Heart right ventricle (tissue), 16 donors: ENCODE measurements around the gene ADAMTS2. TPM values are rescaled to one million over a fixed set of nuclear protein-coding genes. Genes with fewer than 3 reads are reported as not detected.

Experiments
- ATAC-seq, 8 donors: fragments of 200-7000 bp; cut with Tn5 transposase; one replicate each; pipeline ENCODE4 v1.9.1; 2020; ENCODE audit warnings: mild to moderate bottlenecking in 8 of 8, moderate library complexity in 8 of 8, moderate number of reproducible peaks in 1 of 8
- DNase-seq, 2 donors: peaks; one replicate each; pipeline ENCODE4 v3.0.0-alpha.2; 2020
- H3K27ac ChIP-seq, 10 donors: fragments of 200-600 bp; sonication (generic) in 2 of 10; one replicate each; pipeline versions ENCODE4 v1.5.0 to v1.8.0; 2020 to 2022; ENCODE audit warnings: mild to moderate bottlenecking in 3 of 10
- H3K27me3 ChIP-seq, 7 donors: fragments of 200-600 bp; one replicate each; pipeline ENCODE4 v1.8.0; 2021 to 2022; ENCODE audit warnings: mild to moderate bottlenecking in 2 of 7
- H3K36me3 ChIP-seq, 9 donors: fragments of 200-600 bp; sonication (generic) in 1 of 9; one replicate each; pipeline versions ENCODE4 v1.5.0 to v1.8.0; 2020 to 2022; ENCODE audit warnings: mild to moderate bottlenecking in 2 of 9
- H3K4me1 ChIP-seq, 9 donors: fragments of 200-600 bp; sonication (generic) in 1 of 9; one replicate each; pipeline versions ENCODE4 v1.5.0 to v1.8.0; 2020 to 2022; ENCODE audit warnings: mild to moderate bottlenecking in 4 of 9
- H3K4me3 ChIP-seq, 10 donors: fragments of 200-600 bp; sonication (generic) in 2 of 10; one replicate each; pipeline versions ENCODE4 v1.5.0 to v1.8.0; 2020 to 2022; ENCODE audit warnings: mild to moderate bottlenecking in 7 of 10, moderate library complexity in 2 of 10
- H3K9me3 ChIP-seq, 11 donors: fragments of 200-600 bp in 10 of 11; sonication (generic) in 2 of 11; one replicate each; pipeline versions ENCODE4 v1.5.0 to v1.8.0; 2013 to 2022; ENCODE audit warnings: mild to moderate bottlenecking in 2 of 11, control low read depth in 1 of 11, moderate library complexity in 1 of 11
- CTCF ChIP-seq, 9 donors: fragments of 200-600 bp; sonication (generic) in 2 of 9; IDR thresholded peaks; one replicate each; pipeline versions ENCODE4 v1.5.0 to v1.8.0; 2021 to 2022; ENCODE audit warnings: antibody characterized with exemption in 9 of 9, mild to moderate bottlenecking in 5 of 9, moderate library complexity in 1 of 9
- WGBS, 2 donors: extraction: QIAGEN DNeasy Blood & Tissue Kit; methylation state at CpG; one replicate each; pipeline ENCODE4 v1.1.7; 2013; ENCODE audit warnings: inconsistent platforms in 1 of 2; 5-methylcytosine and 5-hydroxymethylcytosine counted together
- intact Hi-C, 10 donors: fragments of 100-400 bp; cut with DNase I; formaldehyde crosslinking; loops; one replicate each; pipeline versions ENCODE4 v1.11.1 to v1.14.2; 2022
- polyA plus RNA-seq, 2 donors: library from polyadenylated mRNA; stranded (reverse); fragments of 200-250 nt; gene quantifications; one replicate each; pipeline ENCODE4 v1.2.3, GENCODE V29; 2013
- total RNA-seq, 10 donors: library from RNA; stranded (reverse); fragmentation: NEBNext Ultra II Directional in 3 of 10; extraction: Animal tissue kit (Norgen Biotek cat#: 25700) in 3 of 10; gene quantifications; one replicate each; pipeline versions ENCODE4 v1.2.1 to v1.2.4, GENCODE V29; 2021 to 2023
- donor health status: Arrhythmogenic right ventricular cardiomyopathy.
- donor health status: ischemic (EF 13 %, LVEDD 7.1; RV severe dilation, severe dysfunction).
- donor health status: healthy with polysubstance abuse.
- donor health status: DM: no; HTN: yes; CAD: no.
- donor health status: DM: no; HTN: no; CAD: no.
- donor health status: ischemic (EF 25% LVEDD 6.9; RV normal size, moderate dysfunction).
- donor health status: ischemic (EF 25% LVEDD 5.7; RV mildly dilated, moderate dysfunction).
- donor health status: healthy.
- donor health status: DM: yes; HTN: yes; CAD: no.
- donor health status: Ischemic cardiomyopathy.
- donor health status: ischemic (EF 35%, LVEDD 5.7; RV mildly dilated, moderate dysfunction).
- donor health status: nonischemic (EF 11% LVEDD 7.7; RV severe dilation, severe dysfunction).
- donor health status: DM: yes; HTN: yes; CAD: no.
- donor health status: PGD.
- donor health status: ischemic (EF 29% LVEDD 5.4; RV normal size, mild dysfunction).
- donor health status: nonischemic (EF 23%, LVEDD 6.1; RV moderate dilation, normal function).

The ADAMTS2 gene
- total and polyA plus RNA-seq, 12 donors: 1.7 to 13.5 (median 3.9) TPM

GRCh38 chr5:179115307-179115706 is 230.0 kb downstream of the ADAMTS2 start:
- ATAC-seq (no peak), DNase-seq (no peak)
- no peak for TF ChIP-seq CTCF (IDR thresholded peaks at IDR 0.05)
- Histone ChIP-seq H3K27me3 (no peaks in the 10 kb centered on the region), H3K4me1 (no peaks in the 10 kb centered on the region), H3K9me3 (peaks cover 0 to 73% (median 33%) of the 10 kb centered on the region in 11 donors), H3K27ac (no peak overlapping the region), H3K4me3 (no peak overlapping the region), H3K36me3 (peaks cover 0 to 10% (median 0%) of the 10 kb centered on the region in 9 donors)
- intact Hi-C loops: no loop called here
- WGBS, 2 donors: 85 to 87% methylated on average over 5 of the region's 5 CpGs

DNA sequence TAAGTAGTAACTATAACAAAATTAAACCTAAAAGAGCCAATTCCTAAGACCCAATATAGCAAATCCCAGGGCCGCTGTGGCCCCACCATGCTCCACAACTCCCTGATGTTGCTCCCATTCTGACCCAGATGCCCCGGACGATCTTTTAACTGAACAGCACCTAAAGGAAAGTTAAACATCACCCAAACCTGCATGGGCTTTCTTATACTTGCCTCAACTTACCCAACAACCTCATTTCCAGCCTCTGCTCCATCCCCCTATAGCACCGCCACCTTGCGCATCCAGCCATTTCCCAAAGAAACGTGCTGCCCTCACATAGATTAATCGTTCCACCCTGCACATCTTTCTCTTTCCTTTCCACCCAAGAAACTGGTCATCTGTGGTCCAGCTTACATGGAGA is 230.5 kb downstream of the ADAMTS2 start:
- 94 to 98% methylated on average over 7 of the region's 7 CpGs for WGBS, 2 donors
- Histone ChIP-seq H3K4me3 (no peak overlapping the region), H3K4me1 (no peaks in the 10 kb centered on the region), H3K27ac (no peak overlapping the region), H3K27me3 (no peaks in the 10 kb centered on the region), H3K36me3 (peaks cover 0 to 10% (median 0%) of the 10 kb centered on the region in 9 donors), H3K9me3 (peaks cover 0 to 77% (median 33%) of the 10 kb centered on the region in 11 donors)
- TF ChIP-seq CTCF (IDR thresholded peaks at IDR 0.05): no peak
- no peak for ATAC-seq
- intact Hi-C loops: no loop called here
- no peak for DNase-seq

DNA sequence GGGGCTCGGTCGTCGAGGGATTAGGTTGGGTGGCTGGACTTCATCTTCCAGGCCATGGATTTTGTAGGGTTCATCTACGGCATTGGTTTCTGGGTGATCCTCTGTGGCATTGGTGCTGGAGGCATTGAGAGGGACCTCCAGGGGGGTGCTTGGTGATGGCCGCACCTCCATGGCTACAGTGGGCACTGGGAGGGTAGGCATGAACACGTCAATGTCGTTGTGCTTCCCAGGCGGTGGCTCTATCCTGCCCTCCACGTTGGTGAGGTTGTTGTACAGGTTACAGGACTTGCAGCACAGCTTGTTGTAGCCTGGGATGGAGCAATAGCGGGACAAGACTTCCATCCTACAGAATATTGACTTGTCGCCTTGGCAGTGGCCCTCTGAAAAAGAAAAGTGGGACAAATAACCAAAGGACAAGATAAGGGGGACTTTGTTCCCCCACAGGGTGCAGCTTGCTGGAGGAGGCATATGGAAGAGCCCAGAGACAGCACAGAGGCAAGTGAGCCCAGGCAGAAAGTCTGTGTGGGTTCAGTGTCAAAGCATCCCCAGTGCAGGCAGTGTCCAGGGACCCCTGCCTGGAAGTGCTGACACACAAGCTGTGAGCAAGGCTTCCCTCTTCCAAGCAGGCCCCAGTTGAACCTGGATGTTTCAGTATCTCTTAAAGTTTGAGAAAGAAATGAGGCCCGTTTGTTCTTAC is 231.2 kb downstream of the ADAMTS2 start:
- H3K27me3 ChIP-seq: no peaks in the 10 kb centered on the region
- peaks cover 0 to 83% (median 36%) of the 10 kb centered on the region in 11 donors for H3K9me3 ChIP-seq
- H3K4me1 ChIP-seq: no peaks in the 10 kb centered on the region
- intact Hi-C loops: no loop called here
- H3K27ac ChIP-seq: no peak overlapping the region
- no peak for TF ChIP-seq CTCF (IDR thresholded peaks at IDR 0.05)
- no peak overlapping the region for H3K4me3 ChIP-seq
- 87 to 89% methylated on average over 12 of the region's 12 CpGs for WGBS, 2 donors
- H3K36me3 ChIP-seq: peaks cover 0 to 10% (median 0%) of the 10 kb centered on the region in 9 donors
- ATAC-seq: no peak
- DNase-seq: no peak

DNA sequence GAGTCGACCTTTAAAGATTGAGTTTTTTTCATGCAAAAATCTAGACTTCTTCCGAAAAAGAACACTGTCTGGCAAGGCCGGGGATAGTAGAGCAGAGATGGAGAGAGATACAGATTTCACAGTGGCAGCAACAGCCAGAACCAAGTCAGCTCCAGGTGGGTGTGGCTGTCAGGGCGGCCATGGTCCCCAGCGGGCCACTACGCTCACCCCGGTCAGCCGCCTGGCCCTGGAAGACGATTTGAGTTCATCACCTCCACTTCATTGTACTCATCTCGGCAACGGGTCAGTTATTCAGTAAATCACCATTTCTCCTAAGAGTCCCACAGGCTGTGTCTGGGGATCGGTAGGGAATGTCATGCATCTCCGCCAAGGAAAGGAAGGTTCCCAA is 232.1 kb downstream of the ADAMTS2 start:
- TF ChIP-seq CTCF (IDR thresholded peaks at IDR 0.05): no peak
- H3K4me1 ChIP-seq: no peaks in the 10 kb centered on the region
- no peak overlapping the region for H3K27ac ChIP-seq
- ATAC-seq (no peak), DNase-seq (no peak)
- H3K27me3 ChIP-seq: no peaks in the 10 kb centered on the region
- intact Hi-C loops: no loop called here
- no peak overlapping the region for H3K4me3 ChIP-seq
- WGBS, 2 donors: 90 to 93% methylated on average over 13 of the region's 13 CpGs
- peaks cover 0 to 92% (median 44%) of the 10 kb centered on the region in 11 donors for H3K9me3 ChIP-seq
- H3K36me3 ChIP-seq: peaks cover 0 to 10% (median 0%) of the 10 kb centered on the region in 9 donors
